ENCODE results near the gene FAM118B. TPM values are rescaled to one million over a fixed set of nuclear protein-coding genes. Genes with fewer than 3 reads are reported as not detected.

The FAM118B gene
- total RNA-seq, 1 donor from 2014 or later: 11.7 TPM

- Mint-ChIP-seq H3K4me3 (no peak overlapping the region), H3K27me3 (no peaks in the 10 kb centered on the region), H3K4me1 (peaks cover 16% of the 10 kb centered on the region), H3K9me3 (no peaks in the 10 kb centered on the region), H3K27ac (no peak overlapping the region), H3K36me3 (ENCODE audit: low read depth) (peaks cover 16% of the 10 kb centered on the region)
- ATAC-seq (ENCODE audit: low read depth) (no peak), DNase-seq (no peak)
- CTCF ChIA-PET: no interaction called here
- POLR2A ChIA-PET: no interaction called here
- intact Hi-C loops (cut with micrococcal nuclease): no loop called here
- TF ChIP-seq, protein P1, sequence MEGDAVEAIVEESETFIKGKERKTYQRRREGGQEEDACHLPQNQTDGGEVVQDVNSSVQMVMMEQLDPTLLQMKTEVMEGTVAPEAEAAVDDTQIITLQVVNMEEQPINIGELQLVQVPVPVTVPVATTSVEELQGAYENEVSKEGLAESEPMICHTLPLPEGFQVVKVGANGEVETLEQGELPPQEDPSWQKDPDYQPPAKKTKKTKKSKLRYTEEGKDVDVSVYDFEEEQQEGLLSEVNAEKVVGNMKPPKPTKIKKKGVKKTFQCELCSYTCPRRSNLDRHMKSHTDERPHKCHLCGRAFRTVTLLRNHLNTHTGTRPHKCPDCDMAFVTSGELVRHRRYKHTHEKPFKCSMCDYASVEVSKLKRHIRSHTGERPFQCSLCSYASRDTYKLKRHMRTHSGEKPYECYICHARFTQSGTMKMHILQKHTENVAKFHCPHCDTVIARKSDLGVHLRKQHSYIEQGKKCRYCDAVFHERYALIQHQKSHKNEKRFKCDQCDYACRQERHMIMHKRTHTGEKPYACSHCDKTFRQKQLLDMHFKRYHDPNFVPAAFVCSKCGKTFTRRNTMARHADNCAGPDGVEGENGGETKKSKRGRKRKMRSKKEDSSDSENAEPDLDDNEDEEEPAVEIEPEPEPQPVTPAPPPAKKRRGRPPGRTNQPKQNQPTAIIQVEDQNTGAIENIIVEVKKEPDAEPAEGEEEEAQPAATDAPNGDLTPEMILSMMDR (IDR thresholded peaks at IDR 0.05): no peak
These were observed 25.4 kb upstream of the FAM118B start for GRCh38 chr11:126186025-126186698.

GRCh38 chr11:126186708-126187529 is 24.7 kb upstream of the FAM118B start:
- intact Hi-C loops (cut with micrococcal nuclease): no loop called here
- TF ChIP-seq, protein P1 (IDR thresholded peaks at IDR 0.05): no peak
- H3K9me3 Mint-ChIP-seq: no peaks in the 10 kb centered on the region
- CTCF ChIA-PET: no interaction called here
- H3K27ac Mint-ChIP-seq: no peak overlapping the region
- no peak for DNase-seq
- no peak for ATAC-seq (ENCODE audit: low read depth)
- POLR2A ChIA-PET: no interaction called here
- H3K4me1 Mint-ChIP-seq: peaks cover 16% of the 10 kb centered on the region
- H3K36me3 Mint-ChIP-seq (ENCODE audit: low read depth): peaks cover 22% of the 10 kb centered on the region
- H3K4me3 Mint-ChIP-seq: no peak overlapping the region
- H3K27me3 Mint-ChIP-seq: no peaks in the 10 kb centered on the region

DNA sequence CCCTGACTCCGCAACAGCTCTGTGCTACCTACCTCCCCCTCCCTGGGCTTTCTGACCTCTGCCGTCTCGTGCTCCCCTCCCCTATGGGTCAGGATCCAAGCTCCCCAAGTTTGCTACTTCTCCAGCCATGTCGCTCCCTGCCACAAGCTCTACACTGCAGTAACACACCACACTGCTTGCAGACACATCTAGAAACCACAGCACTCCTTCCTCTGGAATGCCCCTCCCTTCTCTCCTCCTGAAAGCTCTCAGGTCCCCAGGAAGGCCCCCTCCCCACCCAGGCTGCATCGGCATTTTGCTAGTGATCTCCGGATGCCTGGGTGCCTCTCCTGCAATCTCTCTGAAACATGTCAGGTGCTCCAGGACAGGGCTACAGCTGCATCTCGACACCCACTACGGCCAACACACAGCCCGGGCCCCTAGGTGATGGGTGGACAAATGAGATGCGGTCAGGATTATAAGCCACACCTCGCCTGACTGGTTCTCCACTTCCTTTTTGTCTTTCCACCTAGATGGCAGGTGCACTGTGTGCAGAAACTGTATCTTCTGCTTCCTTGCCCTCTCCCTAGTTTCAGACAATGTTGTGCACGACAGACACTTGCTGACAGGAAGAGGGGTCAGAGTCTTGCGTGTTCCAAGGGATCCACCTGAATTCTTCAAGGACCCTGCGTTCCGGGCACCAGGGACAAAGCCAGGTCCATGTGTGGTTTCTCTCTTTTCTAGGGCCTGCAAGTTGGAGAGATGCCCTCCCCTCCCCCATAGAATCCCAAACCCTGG is 23.1 kb upstream of the FAM118B start:
- Mint-ChIP-seq H3K4me1 (peaks cover 16% of the 10 kb centered on the region), H3K27ac (peak overlapping the region; percentile 19), H3K27me3 (no peaks in the 10 kb centered on the region), H3K4me3 (peak overlapping the region; percentile 28), H3K9me3 (no peaks in the 10 kb centered on the region), H3K36me3 (ENCODE audit: low read depth) (peaks cover 36% of the 10 kb centered on the region)
- DNase-seq: no peak
- TF ChIP-seq, protein P1 (IDR thresholded peaks at IDR 0.05): no peak
- CTCF ChIA-PET: no interaction called here
- POLR2A ChIA-PET: no interaction called here
- peak; percentile 66 for ATAC-seq (ENCODE audit: low read depth)
- intact Hi-C loops (cut with micrococcal nuclease): no loop called here

DNA sequence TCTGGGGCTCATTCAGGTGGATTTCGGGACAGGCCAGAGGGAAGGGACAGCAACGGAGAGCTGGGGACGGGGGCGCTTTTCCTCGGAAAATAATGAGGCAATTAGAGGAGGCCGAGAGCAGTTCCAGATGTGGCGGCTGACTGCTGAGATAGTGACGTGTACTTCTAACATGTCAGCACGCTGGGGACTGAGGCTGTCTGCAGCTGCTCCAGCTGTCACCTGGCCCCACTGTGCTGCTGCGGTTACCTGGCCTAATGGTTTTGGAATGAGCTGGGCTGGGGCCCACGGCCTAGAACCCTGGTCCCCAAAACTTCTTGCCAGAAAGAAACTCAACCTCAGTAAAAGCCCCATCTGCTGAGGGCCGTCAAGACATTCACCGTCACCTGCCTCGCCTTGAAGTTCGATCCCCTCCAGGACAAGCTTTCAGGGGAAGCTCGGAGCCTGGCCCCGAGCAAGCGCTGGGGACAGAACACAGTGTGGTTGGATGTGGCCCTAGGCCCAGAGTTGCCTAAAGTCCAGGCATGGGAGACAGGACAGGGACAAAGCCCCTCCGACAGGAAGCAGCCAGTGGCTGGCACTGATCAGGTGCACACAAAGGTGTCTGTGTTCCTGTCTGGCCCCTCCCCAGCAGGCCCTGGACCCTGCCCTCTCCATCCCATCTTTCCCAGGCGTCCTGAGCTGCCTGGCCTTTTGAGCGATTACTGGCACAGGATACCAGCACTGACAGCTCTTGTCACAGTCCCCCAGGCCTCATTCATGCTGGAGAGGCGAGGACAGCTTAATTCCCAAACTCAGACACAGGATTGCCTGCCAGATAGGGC is 22.3 kb upstream of the FAM118B start:
- ChIA-PET CTCF (no interaction called here), POLR2A (no interaction called here)
- Mint-ChIP-seq H3K4me3 (peak overlapping the region; percentile 28), H3K9me3 (no peaks in the 10 kb centered on the region), H3K4me1 (peaks cover 16% of the 10 kb centered on the region), H3K27me3 (no peaks in the 10 kb centered on the region), H3K36me3 (ENCODE audit: low read depth) (peaks cover 42% of the 10 kb centered on the region), H3K27ac (no peak overlapping the region)
- intact Hi-C loops (cut with micrococcal nuclease): no loop called here
- ATAC-seq (ENCODE audit: low read depth) (peak; percentile 59), DNase-seq (no peak)
- TF ChIP-seq, protein P1 (IDR thresholded peaks at IDR 0.05): no peak

All from activated B cell treated with CpG ODN at 0.5 μM for 24 hours (primary cell).